ENCODE data around the gene HLA-DQA1.
"Not testable (repeated sequence)": the region's sequence is repeated elsewhere in the genome, so short reads cannot be mapped to it uniquely, and the experiment has no call there.

HLA-DQA1 gene

GRCh38 chr6:32659856-32660595, 22.8 kb downstream of the HLA-DQA1 start:
- no peak for DNase-seq (ENCODE audit: low read depth)

- DNase-seq (ENCODE audit: low read depth) = no peak
Observed at GRCh38 chr6:32662099-32662498, 24.9 kb downstream of the HLA-DQA1 start.

GRCh38 chr6:32662836-32663235, 25.6 kb downstream of the HLA-DQA1 start:
- DNase-seq (ENCODE audit: low read depth) = no peak

- no peak for DNase-seq (ENCODE audit: low read depth)
Observed at GRCh38 chr6:32664354-32664753, 27.1 kb downstream of the HLA-DQA1 start.

- peak; percentile 20 for DNase-seq (ENCODE audit: low read depth)
Observed at GRCh38 chr6:32664827-32665362, 27.7 kb downstream of the HLA-DQA1 start.

GRCh38 chr6:32665661-32666060, 28.5 kb downstream of the HLA-DQA1 start:
- DNase-seq (ENCODE audit: low read depth) = no peak

GRCh38 chr6:32666420-32667300, 29.5 kb downstream of the HLA-DQA1 start, which contains the start of gene HLA-DQB1:
TSS of gene HLA-DQB1 (minus strand) at chr6:32666657. CDS start at chr6:32666607, 50 bp downstream.
- peak; percentile 39 for DNase-seq (ENCODE audit: low read depth)

GRCh38 chr6:32668226-32668747, 31.1 kb downstream of the HLA-DQA1 start:
- peak; percentile 26 for DNase-seq (ENCODE audit: low read depth)

- no peak for DNase-seq (ENCODE audit: low read depth)
Observed at GRCh38 chr6:32669240-32669639, 32.0 kb downstream of the HLA-DQA1 start.

- DNase-seq (ENCODE audit: low read depth) = no peak
Observed at GRCh38 chr6:32669893-32670292, 32.7 kb downstream of the HLA-DQA1 start.

GRCh38 chr6:32671908-32672307, 34.7 kb downstream of the HLA-DQA1 start:
- DNase-seq (ENCODE audit: low read depth) = not testable (repeated sequence)

- DNase-seq (ENCODE audit: low read depth) = not testable (repeated sequence)
Observed at GRCh38 chr6:32674123-32674522, 36.9 kb downstream of the HLA-DQA1 start.

GRCh38 chr6:32679492-32679891, 42.3 kb downstream of the HLA-DQA1 start:
- no peak for DNase-seq (ENCODE audit: low read depth)

- no peak for DNase-seq (ENCODE audit: low read depth)
Observed at GRCh38 chr6:32680055-32680454, 42.8 kb downstream of the HLA-DQA1 start.

GRCh38 chr6:32684246-32684645, 47.0 kb downstream of the HLA-DQA1 start:
- DNase-seq (ENCODE audit: low read depth) = no peak

GRCh38 chr6:32685603-32686002, 48.4 kb downstream of the HLA-DQA1 start:
- DNase-seq (ENCODE audit: low read depth) = no peak

- no peak for DNase-seq (ENCODE audit: low read depth)
Observed at GRCh38 chr6:32689531-32690501, 52.6 kb downstream of the HLA-DQA1 start.

- DNase-seq (ENCODE audit: low read depth) = peak; percentile 22
Observed at GRCh38 chr6:32692019-32692418, 54.8 kb downstream of the HLA-DQA1 start.
